ENCODE results near the gene CBX6. TPM values are rescaled to one million over a fixed set of nuclear protein-coding genes. Genes with fewer than 3 reads are reported as not detected.

Gene CBX6
- total and polyA plus RNA-seq, 9 of the 15 experiments (the other 6 are each of a cell fraction or from before 2014, with no cell fraction given), result 0.75 to 31.6 (median 8.0) TPM

GRCh38 chr22:38843201-38843656 lies 28.8 kb downstream of the CBX6 start (continued):
- TF ChIP-seq MAFF (IDR thresholded peaks at IDR 0.05; ENCODE audit: low read length), result no peak
- TF ChIP-seq TEAD2 (tag; IDR thresholded peaks at IDR 0.05), result no peak
- TF ChIP-seq MTA2 (IDR thresholded peaks at IDR 0.05; ENCODE audit: low read depth), result no peak
- peak; percentile 28; the same call in 1 of the 2 replicates for TF ChIP-seq PHF8 (IDR thresholded peaks at IDR 0.05; ENCODE audit: borderline replicate concordance, low read length)
- no peak for TF ChIP-seq CREB5 (CRISPR knock-in tag; IDR thresholded peaks at IDR 0.05)
- TF ChIP-seq ZNF551 (CRISPR knock-in tag; IDR thresholded peaks at IDR 0.05), result no peak
- TF ChIP-seq NRF1 (conservative IDR thresholded peaks at IDR 0.05 in 1 of 2, IDR thresholded peaks at IDR 0.05 in 1 of 2), result peak in 1 of 2 experiments; percentile 70; a peak in 2 of 4 replicates
- no peak for TF ChIP-seq ZNF79 (CRISPR knock-in tag; IDR thresholded peaks at IDR 0.05; ENCODE audit: low read depth)
- TF ChIP-seq NCOA6 (IDR thresholded peaks at IDR 0.05), result peak; percentile 73; the same call in 1 of the 2 replicates
- no peak for TF ChIP-seq PREB (CRISPR knock-in tag; IDR thresholded peaks at IDR 0.05)
- TF ChIP-seq ZFX (CRISPR knock-in tag; IDR thresholded peaks at IDR 0.05), result peak; percentile 85
- no peak for TF ChIP-seq ZNF24 (IDR thresholded peaks at IDR 0.05)
- TF ChIP-seq BRF2 (IDR thresholded peaks at IDR 0.05; ENCODE audit: borderline replicate concordance, insufficient read depth, insufficient read length), result no peak
- TF ChIP-seq ZNF764 (CRISPR knock-in tag; IDR thresholded peaks at IDR 0.05; ENCODE audit: low read depth), result no peak
- TF ChIP-seq HMG20B (CRISPR knock-in tag; IDR thresholded peaks at IDR 0.05), result no peak
- no peak for TF ChIP-seq KAT8 (IDR thresholded peaks at IDR 0.05; ENCODE audit: low read depth)
- TF ChIP-seq XRCC5 (IDR thresholded peaks at IDR 0.05; ENCODE audit: low read depth, low read length), result no peak
- peak; percentile 43; the same call in 1 of the 2 replicates for TF ChIP-seq CXXC5 (CRISPR knock-in tag; IDR thresholded peaks at IDR 0.05)
- TF ChIP-seq MLX (CRISPR knock-in tag; conservative IDR thresholded peaks at IDR 0.05), result no peak
- no peak for TF ChIP-seq ZC3H8 (IDR thresholded peaks at IDR 0.05)
- TF ChIP-seq ETV1 (tag; conservative IDR thresholded peaks at IDR 0.05; ENCODE audit: low read depth), result no peak
- TF ChIP-seq SIRT6 (IDR thresholded peaks at IDR 0.05; ENCODE audit: low read depth, low read length), result no peak
- no peak for TF ChIP-seq ZNF121 (CRISPR knock-in tag; conservative IDR thresholded peaks at IDR 0.05)
- TF ChIP-seq NFIC (IDR thresholded peaks at IDR 0.05), result peak; percentile 37; the same call in 1 of the 2 replicates
- no peak for TF ChIP-seq GABPB1 (CRISPR knock-in tag; IDR thresholded peaks at IDR 0.05)

Data from K562 (cell line).